GM12892 (cell line): ENCODE data around the gene PLVAP.

Source experiments
- POLR2A ChIP-seq: IDR thresholded peaks from 2 replicates; pipeline ENCODE4 v1.6.1; 2011; ENCODE audit warnings: low read depth, low read length, control low read depth
- POLR2AphosphoS5 ChIP-seq: IDR thresholded peaks from 2 replicates; pipeline ENCODE4 v1.6.1; 2011; ENCODE audit warnings: low read depth, low read length, control low read depth

DNA sequence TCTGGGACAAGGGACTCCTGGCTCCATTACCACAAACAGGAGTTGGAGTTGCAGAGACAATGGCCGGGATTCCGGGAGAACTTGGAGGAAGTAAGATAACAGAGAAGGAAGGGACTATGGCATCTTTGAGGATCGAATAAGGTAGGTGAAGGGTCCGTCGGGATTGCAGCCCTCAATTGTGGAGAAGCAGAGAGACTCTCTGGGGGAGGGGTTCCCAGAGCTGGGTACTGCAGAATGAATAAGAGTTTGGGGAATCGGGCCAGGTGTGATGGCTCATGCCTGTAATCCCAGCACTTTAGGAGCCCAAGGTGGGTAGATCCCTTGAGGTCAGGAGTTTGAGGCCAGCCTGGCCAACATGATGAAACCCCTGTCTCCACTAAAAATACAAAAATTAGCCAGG lies 24.5 kb upstream of the PLVAP start:
- TF ChIP-seq POLR2AphosphoS5 = no peak
- no peak for TF ChIP-seq POLR2A
